ENCODE data around the gene PRRX1. TPM values are rescaled to one million over a fixed set of nuclear protein-coding genes. Genes with fewer than 3 reads are reported as not detected.
A peak's percentile ranks its signal among the peaks of the same experiment; 100 is the strongest.

The PRRX1 gene
- total and polyA plus RNA-seq, 8 donors = 0.84 to 79.6 (median 3.2) TPM

DNA sequence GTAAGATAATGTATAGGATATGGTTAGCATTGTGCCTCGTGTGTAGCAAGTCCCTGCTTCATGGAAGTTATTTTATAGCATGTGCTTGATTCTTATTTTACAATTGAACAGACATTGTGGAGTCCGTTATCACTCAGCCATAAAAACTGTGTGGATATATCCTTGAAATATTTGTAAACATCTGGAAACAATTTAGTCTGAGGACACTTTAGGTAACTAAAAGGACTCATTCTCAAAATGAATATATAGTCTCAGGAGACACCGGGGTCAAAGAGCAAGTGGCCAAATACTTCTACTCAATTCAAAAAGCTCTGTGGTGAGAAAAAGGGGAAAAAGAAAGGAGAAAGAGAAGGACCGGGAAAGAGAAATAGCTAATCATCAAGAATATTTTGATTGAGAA, 23.7 kb downstream of the PRRX1 start:
- DNase-seq = no peak
- TF ChIP-seq, protein P1, sequence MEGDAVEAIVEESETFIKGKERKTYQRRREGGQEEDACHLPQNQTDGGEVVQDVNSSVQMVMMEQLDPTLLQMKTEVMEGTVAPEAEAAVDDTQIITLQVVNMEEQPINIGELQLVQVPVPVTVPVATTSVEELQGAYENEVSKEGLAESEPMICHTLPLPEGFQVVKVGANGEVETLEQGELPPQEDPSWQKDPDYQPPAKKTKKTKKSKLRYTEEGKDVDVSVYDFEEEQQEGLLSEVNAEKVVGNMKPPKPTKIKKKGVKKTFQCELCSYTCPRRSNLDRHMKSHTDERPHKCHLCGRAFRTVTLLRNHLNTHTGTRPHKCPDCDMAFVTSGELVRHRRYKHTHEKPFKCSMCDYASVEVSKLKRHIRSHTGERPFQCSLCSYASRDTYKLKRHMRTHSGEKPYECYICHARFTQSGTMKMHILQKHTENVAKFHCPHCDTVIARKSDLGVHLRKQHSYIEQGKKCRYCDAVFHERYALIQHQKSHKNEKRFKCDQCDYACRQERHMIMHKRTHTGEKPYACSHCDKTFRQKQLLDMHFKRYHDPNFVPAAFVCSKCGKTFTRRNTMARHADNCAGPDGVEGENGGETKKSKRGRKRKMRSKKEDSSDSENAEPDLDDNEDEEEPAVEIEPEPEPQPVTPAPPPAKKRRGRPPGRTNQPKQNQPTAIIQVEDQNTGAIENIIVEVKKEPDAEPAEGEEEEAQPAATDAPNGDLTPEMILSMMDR (IDR thresholded peaks at IDR 0.05) = no peak
- intact Hi-C loops (cut with DNase I) = no loop called here

DNA sequence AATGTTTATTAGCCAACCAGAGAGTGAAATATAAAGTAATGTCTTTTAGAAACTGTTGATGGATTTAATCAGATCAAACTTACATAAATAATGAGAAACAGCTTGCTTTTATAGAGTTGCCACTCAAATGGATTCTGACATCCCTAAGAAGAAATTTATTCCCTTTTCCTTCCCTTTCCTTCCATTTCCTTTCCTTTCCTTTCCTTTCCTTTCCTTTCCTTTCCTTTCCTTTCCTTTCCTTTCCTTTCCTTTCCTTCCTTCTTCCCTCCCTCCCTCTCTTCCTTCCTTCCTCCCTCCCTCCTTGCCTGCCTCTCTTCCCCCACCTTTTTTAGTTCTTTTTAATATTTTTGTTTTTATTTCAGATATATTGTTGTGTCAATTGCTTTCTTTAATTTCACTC, 27.3 kb downstream of the PRRX1 start:
- no peak overlapping the region for H3K27ac ChIP-seq
- TF ChIP-seq, protein P1 (IDR thresholded peaks at IDR 0.05) = no peak
- DNase-seq (no peak), ATAC-seq (no peak)
- intact Hi-C loops (cut with DNase I) = no loop called here
- no peaks in the 10 kb centered on the region for H3K27me3 ChIP-seq
- H3K4me3 ChIP-seq = no peak overlapping the region
- H3K9me3 ChIP-seq = no peaks in the 10 kb centered on the region
- no peaks in the 10 kb centered on the region for H3K36me3 ChIP-seq
- no peaks in the 10 kb centered on the region for H3K4me1 ChIP-seq

More for the DNA sequence above, 23.7 kb downstream of the PRRX1 start:
- Histone ChIP-seq H3K36me3 (no peaks in the 10 kb centered on the region), H3K27me3 (no peaks in the 10 kb centered on the region), H3K9me3 (no peaks in the 10 kb centered on the region), H3K4me3 (no peak overlapping the region), H3K27ac (no peak overlapping the region), H3K4me1 (no peaks in the 10 kb centered on the region)
- ATAC-seq = no peak

DNA sequence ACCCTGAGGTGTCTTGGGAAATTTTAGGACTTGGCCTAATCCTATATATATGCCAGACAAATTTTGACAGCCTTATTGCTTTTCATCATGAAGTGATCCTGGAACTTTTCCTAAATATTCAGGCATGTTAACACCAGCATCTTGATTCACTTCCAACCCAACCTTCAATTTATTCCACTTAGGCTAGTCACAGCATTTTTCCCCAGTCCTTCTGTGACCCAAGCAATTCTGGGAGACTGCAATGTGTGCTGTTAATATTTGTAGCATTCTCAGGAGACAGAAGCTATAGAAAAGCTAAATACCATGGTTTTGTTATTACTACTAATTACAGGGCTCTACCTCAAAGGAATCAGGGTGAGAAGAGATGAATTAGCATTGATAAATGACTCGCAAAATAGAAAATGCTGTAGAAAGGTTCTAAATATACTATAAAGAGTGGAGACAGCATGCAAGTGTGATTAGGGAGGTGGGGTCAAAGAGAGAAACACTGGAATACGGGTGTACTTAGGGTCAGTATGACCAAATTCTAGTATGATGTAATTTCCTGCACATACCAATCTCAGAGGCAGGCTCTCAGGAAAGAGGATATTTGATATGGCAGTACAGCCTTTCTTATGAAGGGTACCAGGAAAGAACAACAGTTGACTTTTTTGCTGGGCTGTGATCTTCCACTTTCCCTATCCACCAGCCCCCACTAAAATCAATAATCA, 29.1 kb downstream of the PRRX1 start:
- no peak overlapping the region for H3K4me3 ChIP-seq
- H3K9me3 ChIP-seq = no peaks in the 10 kb centered on the region
- TF ChIP-seq, protein P1 (IDR thresholded peaks at IDR 0.05) = no peak
- H3K27ac ChIP-seq = no peak overlapping the region
- no peaks in the 10 kb centered on the region for H3K27me3 ChIP-seq
- no peaks in the 10 kb centered on the region for H3K36me3 ChIP-seq
- intact Hi-C loops (cut with DNase I) = no loop called here
- ATAC-seq (no peak), DNase-seq (no peak)
- no peaks in the 10 kb centered on the region for H3K4me1 ChIP-seq

DNA sequence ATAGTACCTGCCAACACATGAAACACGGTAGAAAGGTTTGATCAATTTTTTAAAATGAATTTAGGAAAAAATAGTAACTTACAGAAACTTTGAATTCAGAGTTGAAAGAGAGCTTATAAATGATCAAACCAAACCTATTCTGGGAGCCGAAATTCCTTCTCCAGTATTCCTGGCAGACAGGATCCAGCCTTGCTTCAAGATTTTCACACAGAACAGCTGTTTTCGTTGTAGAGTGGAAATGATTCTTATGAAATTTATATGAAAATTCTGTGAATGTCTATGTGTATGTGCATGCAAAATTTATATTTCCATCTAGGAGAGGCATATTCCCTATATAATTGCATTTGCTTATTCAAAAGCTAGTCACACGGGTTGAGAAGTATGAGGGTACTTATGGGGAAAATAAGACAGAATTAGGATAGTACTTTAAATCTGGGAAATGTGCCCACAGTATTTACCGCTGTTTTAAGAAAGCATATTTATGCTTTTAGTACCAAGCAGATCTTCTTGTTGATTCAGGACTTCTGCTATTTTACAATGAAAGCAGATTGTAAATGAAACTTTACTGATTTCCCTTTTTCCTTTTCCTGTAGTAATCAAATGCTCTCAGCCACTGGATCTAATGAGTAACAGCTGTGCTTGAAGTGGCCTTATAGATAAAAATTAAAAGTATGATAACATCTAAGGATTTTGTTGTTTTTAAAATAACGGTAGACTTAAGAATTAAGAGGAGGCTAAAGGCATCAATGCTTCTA, 30.4 kb downstream of the PRRX1 start:
- TF ChIP-seq, protein P1 (IDR thresholded peaks at IDR 0.05) = no peak
- no peaks in the 10 kb centered on the region for H3K9me3 ChIP-seq
- no peaks in the 10 kb centered on the region for H3K27me3 ChIP-seq
- no peaks in the 10 kb centered on the region for H3K4me1 ChIP-seq
- intact Hi-C loops (cut with DNase I) = no loop called here
- no peak overlapping the region for H3K4me3 ChIP-seq
- peak overlapping the region in 1 of 2 donors; percentile 8 for H3K27ac ChIP-seq
- ATAC-seq = no peak
- no peaks in the 10 kb centered on the region for H3K36me3 ChIP-seq
- DNase-seq = no peak

DNA sequence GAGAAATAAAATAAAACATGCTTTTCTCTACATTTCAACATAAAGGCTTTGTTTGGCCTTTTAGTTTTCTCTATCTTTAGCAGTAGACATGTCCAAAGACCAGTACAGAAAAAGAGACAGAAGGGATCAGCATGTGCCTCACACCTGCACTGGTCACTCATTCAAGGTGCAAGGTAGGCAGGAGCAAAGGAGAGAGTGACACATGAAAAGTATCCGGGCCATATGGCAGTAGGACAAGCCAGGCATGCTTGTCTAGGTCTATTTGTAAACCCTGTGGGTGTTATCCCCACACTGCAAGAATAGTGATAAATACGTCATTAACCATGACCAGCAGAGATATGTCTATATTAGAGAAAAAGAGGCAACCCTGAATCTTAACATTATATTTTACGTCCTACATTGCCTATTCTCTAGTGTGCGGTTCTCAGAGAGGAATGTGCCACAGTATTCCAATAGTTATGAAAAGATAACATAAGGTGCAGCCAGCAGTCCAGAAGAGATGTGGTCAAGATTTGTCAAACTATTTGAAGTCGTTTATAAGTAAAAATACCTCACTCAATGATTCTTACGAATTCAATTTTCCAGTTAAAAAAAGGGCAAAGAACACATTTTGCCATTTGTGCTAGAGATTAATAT, 32.1 kb downstream of the PRRX1 start:
- Histone ChIP-seq H3K4me1 (no peaks in the 10 kb centered on the region), H3K9me3 (no peaks in the 10 kb centered on the region), H3K27ac (no peak overlapping the region), H3K27me3 (no peaks in the 10 kb centered on the region), H3K36me3 (no peaks in the 10 kb centered on the region), H3K4me3 (no peak overlapping the region)
- DNase-seq = no peak
- ATAC-seq = no peak
- TF ChIP-seq, protein P1 (IDR thresholded peaks at IDR 0.05) = no peak
- intact Hi-C loops (cut with DNase I) = no loop called here

Measured in left lung (tissue), 10 donors.